Stimulated activated naive B cell treated with anti-CD40 and anti-IgM and Interleukin-4, amounts not matched to agents 10 μg/mL and 1 μg/mL and 100 μg/mL, for 72 hours (primary cell): ENCODE measurements around the gene LYZL1.
"Not testable (repeated sequence)": the region's sequence is repeated elsewhere in the genome, so short reads cannot be mapped to it uniquely, and the experiment has no call there.

ENCODE experiments used
- ATAC-seq, 2 donors: fragments of 150-1000 bp; cut with Tn5 transposase; replicated peaks; 2 replicates each; pipeline ENCODE4 v1.10.0; 2021; ENCODE audit warnings: moderate library complexity in 1 of 2
- DNase-seq: peaks from one replicate; pipeline ENCODE4 v3.0.0; 2021
- H3K27ac Mint-ChIP-seq: one replicate; pipeline ENCODE4 v1.8.0; 2022; ENCODE audit warnings: mild to moderate bottlenecking, mixed read lengths
- H3K27me3 Mint-ChIP-seq, 2 donors: one replicate each; pipeline ENCODE4 v1.8.0; 2022; ENCODE audit warnings: mixed read lengths in 2 of 2
- H3K36me3 Mint-ChIP-seq, 2 donors: one replicate each; pipeline ENCODE4 v1.8.0; 2022; ENCODE audit warnings: mixed read lengths in 2 of 2, mild to moderate bottlenecking in 1 of 2
- H3K4me1 Mint-ChIP-seq, 2 donors: one replicate each; pipeline ENCODE4 v1.8.0; 2022; ENCODE audit warnings: mixed read lengths in 2 of 2, mild to moderate bottlenecking in 1 of 2
- H3K4me3 Mint-ChIP-seq, 2 donors: one replicate each; pipeline ENCODE4 v1.8.0; 2022; ENCODE audit warnings: mild to moderate bottlenecking in 2 of 2, mixed read lengths in 2 of 2, moderate library complexity in 1 of 2
- H3K9me3 Mint-ChIP-seq, 2 donors: one replicate each; pipeline ENCODE4 v1.8.0; 2022; ENCODE audit warnings: mixed read lengths in 2 of 2, mild to moderate bottlenecking in 1 of 2

Gene LYZL1

GRCh38 chr10:29304995-29305335 is 16.1 kb downstream of the LYZL1 start:
- ATAC-seq, result no peak
- H3K27ac Mint-ChIP-seq, result no peak overlapping the region
- H3K9me3 Mint-ChIP-seq, result peaks cover 15% of the 10 kb centered on the region in 2 donors
- no peak for DNase-seq
- peaks cover 15 to 47% of the 10 kb centered on the region in 2 donors for H3K27me3 Mint-ChIP-seq
- no peak overlapping the region for H3K4me3 Mint-ChIP-seq
- peaks cover 2 to 9% of the 10 kb centered on the region in 2 donors for H3K36me3 Mint-ChIP-seq
- no peaks in the 10 kb centered on the region for H3K4me1 Mint-ChIP-seq

- Mint-ChIP-seq H3K4me1 (no peaks in the 10 kb centered on the region), H3K9me3 (peaks cover 6 to 7% of the 10 kb centered on the region in 2 donors), H3K4me3 (no peak overlapping the region), H3K36me3 (peaks cover 0 to 3% of the 10 kb centered on the region in 2 donors), H3K27ac (no peak overlapping the region), H3K27me3 (peaks cover 15 to 39% of the 10 kb centered on the region in 2 donors)
- no peak for DNase-seq
- ATAC-seq, result no peak
These were observed 17.8 kb downstream of the LYZL1 start for GRCh38 chr10:29306688-29307087.

DNA sequence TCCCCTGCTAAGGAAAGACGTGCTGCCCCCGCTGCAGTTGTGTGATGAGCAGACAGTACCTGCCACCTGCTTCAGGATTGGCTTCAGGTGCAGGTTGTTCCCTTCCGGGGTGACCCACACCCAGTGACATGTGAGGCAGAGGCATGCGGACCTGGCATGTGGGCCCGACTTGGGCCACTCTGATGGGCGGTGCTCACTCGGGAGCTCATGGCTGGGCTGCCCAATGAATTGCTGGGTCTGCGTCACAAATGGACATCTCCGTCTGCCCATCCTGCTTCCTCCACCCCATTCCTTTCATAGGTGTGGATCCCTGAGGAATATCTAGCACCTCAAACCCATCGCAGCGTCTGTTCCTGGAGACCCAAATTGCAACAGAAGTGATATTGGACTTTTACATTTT is 19.3 kb downstream of the LYZL1 start:
- not testable (repeated sequence) for H3K36me3 Mint-ChIP-seq, H3K9me3 Mint-ChIP-seq, H3K4me1 Mint-ChIP-seq, DNase-seq, ATAC-seq, H3K4me3 Mint-ChIP-seq, H3K27ac Mint-ChIP-seq
- H3K27me3 Mint-ChIP-seq, result peaks cover 13 to 26% of the 10 kb centered on the region in 2 donors

- no peak for ATAC-seq
These were observed 20.6 kb downstream of the LYZL1 start for GRCh38 chr10:29309465-29309864.

DNA sequence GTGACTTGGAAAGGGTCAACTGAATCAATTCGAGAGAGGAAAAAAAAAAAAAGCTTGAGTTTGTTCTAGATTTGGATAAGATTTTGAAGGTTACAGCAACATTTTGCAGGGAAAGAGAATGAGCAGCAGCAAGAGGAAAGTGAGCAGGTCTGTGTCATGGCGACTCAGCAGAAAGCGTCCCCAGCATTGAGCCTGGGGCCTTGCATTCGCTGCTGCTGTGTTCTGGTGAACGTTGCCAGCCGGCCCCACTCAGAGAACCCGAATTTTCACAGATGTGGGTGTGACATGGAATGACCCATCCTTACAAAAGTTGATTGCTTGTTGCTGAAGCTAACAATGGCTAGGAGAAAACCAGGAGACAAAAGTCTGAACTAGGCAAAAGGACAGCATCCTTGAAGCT is 21.6 kb downstream of the LYZL1 start:
- not testable (repeated sequence) for H3K27me3 Mint-ChIP-seq, ATAC-seq, H3K27ac Mint-ChIP-seq, H3K4me3 Mint-ChIP-seq, H3K9me3 Mint-ChIP-seq, H3K36me3 Mint-ChIP-seq, DNase-seq, H3K4me1 Mint-ChIP-seq

More at GRCh38 chr10:29309465-29309864, 20.6 kb downstream of the LYZL1 start:
- Mint-ChIP-seq H3K36me3 (no peaks in the 10 kb centered on the region), H3K27me3 (peaks cover 13 to 14% of the 10 kb centered on the region in 2 donors), H3K4me1 (no peaks in the 10 kb centered on the region), H3K27ac (no peak overlapping the region), H3K9me3 (peaks cover 3 to 4% of the 10 kb centered on the region in 2 donors), H3K4me3 (no peak overlapping the region)
- no peak for DNase-seq

DNA sequence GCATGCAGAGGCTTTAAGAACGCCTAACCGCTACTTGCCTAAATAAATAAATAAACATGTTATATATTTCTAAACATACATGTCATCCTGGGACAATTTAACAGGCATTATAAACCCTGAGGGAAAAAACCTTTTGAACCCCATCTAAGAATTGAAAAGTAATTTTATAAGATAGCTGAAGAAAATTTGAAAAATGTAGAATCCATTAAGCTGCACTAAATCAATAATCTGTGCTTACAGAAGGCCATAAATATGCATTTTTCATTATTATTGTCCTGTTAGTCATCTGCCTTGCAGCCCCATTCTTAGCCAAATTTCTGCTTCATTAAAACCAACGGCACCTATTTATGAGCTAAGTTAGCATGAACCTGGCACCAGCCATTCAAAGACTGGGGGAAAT is 24.2 kb downstream of the LYZL1 start:
- H3K27me3 Mint-ChIP-seq, result peaks cover 11 to 13% of the 10 kb centered on the region in 2 donors
- no peaks in the 10 kb centered on the region for H3K36me3 Mint-ChIP-seq
- peaks cover 3 to 4% of the 10 kb centered on the region in 2 donors for H3K9me3 Mint-ChIP-seq
- ATAC-seq, result no peak
- H3K4me1 Mint-ChIP-seq, result peaks cover 0 to under 1% of the 10 kb centered on the region in 2 donors
- H3K27ac Mint-ChIP-seq, result no peak overlapping the region
- no peak overlapping the region for H3K4me3 Mint-ChIP-seq
- no peak for DNase-seq

- peaks cover 19 to 27% of the 10 kb centered on the region in 2 donors for H3K27me3 Mint-ChIP-seq
- ATAC-seq (no peak), DNase-seq (no peak)
- H3K36me3 Mint-ChIP-seq, result no peaks in the 10 kb centered on the region
- H3K27ac Mint-ChIP-seq, result no peak overlapping the region
- peaks cover 3 to 4% of the 10 kb centered on the region in 2 donors for H3K9me3 Mint-ChIP-seq
- H3K4me3 Mint-ChIP-seq, result no peak overlapping the region
- H3K4me1 Mint-ChIP-seq, result peaks cover 0 to 4% of the 10 kb centered on the region in 2 donors
These were observed 25.9 kb downstream of the LYZL1 start for GRCh38 chr10:29314726-29315125.

DNA sequence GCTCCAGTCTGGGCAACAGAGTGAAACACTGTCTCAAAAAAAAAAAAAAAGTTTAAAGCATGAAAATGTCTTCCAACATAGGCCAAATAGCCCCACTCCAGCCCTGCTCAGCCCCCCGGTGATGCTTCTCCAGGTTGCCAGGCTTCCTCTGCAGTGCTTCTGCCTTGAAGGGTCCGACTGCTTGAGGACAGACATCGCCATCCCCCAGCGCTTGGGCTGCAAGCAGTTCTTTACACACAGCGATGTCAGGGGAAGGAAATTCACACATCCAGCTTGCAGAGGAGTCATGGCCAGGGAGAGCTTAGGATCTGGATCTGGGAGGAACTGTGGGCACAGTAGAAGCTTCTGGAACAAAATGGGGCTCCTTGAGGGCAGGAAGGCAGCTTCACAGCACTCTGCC is 26.9 kb downstream of the LYZL1 start:
- no peak overlapping the region for H3K4me3 Mint-ChIP-seq
- no peak overlapping the region for H3K27ac Mint-ChIP-seq
- H3K36me3 Mint-ChIP-seq, result no peaks in the 10 kb centered on the region
- H3K4me1 Mint-ChIP-seq, result peaks cover 0 to 4% of the 10 kb centered on the region in 2 donors
- DNase-seq (no peak), ATAC-seq (no peak)
- H3K9me3 Mint-ChIP-seq, result peaks cover 3 to 4% of the 10 kb centered on the region in 2 donors
- H3K27me3 Mint-ChIP-seq, result peaks cover 19 to 30% of the 10 kb centered on the region in 2 donors

DNA sequence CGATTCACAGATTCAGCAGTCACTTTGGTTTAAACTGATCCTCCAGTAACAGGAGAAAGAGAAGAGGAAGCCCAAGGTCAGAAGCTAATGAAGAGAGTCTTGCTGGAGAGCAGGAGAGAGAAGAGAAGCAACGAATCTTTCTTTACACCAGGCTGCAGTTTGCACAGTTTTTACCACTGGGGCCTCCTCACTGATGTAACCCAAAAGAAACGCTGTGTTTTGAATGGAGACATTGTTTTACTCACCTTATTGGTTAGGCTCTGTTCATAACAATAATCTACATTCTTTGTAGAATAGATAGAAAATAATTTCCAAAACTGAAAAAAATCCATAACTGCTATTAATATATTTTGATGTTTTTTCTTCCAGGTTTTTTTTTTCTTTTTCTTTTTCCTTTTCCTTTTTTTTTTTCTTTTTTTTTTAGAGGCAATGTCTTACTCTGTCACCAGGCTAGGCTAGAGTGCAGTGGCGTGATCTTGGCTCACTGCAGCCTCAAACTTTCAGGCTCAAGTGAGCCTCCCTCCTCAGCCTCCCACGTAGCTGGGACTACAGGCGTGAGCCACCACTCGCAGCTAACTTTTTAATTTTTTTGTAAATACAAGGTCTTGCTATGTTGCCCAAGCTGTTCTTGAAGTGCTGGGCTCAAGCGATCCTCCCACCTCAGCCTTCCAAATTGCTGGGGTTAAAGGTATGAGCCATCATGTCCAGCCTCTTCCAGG is 27.6 kb downstream of the LYZL1 start:
- Mint-ChIP-seq H3K36me3 (no peaks in the 10 kb centered on the region), H3K27ac (no peak overlapping the region), H3K4me1 (peaks cover 0 to 4% of the 10 kb centered on the region in 2 donors), H3K27me3 (peaks cover 19 to 30% of the 10 kb centered on the region in 2 donors), H3K4me3 (no peak overlapping the region), H3K9me3 (peaks cover 3 to 4% of the 10 kb centered on the region in 2 donors)
- ATAC-seq (no peak), DNase-seq (no peak)

DNA sequence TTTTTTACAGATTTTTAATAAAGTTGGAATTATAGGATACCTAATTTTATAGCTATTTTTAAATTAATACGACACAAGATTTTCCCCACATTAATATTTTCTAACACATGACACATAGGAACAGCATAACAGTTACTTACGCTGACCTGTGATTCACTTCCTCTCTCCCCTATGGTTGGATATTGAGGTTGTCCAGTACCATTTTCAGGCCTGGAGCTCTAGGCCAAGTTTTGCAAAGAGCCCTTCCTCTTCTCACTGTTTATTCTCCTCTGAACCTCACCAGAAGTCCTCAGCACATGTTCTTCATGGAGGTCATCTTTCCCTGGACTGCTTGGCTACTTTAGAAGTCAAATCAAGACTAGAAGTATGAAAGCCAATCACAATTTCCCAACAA is 28.2 kb downstream of the LYZL1 start:
- Mint-ChIP-seq H3K36me3 (no peaks in the 10 kb centered on the region), H3K4me1 (peaks cover 0 to 4% of the 10 kb centered on the region in 2 donors), H3K27ac (no peak overlapping the region), H3K9me3 (peaks cover 3 to 4% of the 10 kb centered on the region in 2 donors), H3K4me3 (no peak overlapping the region), H3K27me3 (peaks cover 22 to 30% of the 10 kb centered on the region in 2 donors)
- DNase-seq (no peak), ATAC-seq (no peak)

DNA sequence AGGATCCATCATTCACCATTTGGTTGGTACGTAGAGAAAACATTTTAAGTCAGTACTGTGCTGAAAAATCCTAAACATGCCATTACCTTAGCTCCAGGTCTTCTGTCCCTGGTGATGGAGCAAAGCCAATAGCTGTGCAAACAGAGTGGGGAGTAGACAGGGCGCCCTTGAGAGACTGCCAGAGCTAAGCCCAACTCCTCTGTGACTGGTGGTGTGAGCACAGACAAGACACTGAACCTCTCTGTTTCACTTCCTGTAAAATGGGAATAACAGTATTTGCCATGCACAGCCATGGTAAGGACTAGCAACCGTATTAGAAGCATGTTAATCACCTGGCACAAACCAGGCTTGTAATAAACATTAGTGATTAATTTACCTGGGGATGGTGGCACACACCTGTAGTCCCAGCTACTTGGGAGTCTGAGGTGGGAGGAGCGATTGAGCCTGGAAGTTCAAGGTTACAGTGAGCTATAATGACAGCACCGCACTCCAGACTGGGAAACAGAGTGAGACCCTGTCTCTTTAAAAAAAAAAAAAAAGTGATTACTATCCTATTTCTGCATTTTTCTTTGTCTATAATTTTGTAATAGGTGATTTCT is 28.7 kb downstream of the LYZL1 start:
- peaks cover 22 to 30% of the 10 kb centered on the region in 2 donors for H3K27me3 Mint-ChIP-seq
- no peak overlapping the region for H3K4me3 Mint-ChIP-seq
- DNase-seq (no peak), ATAC-seq (peak in 1 of 2 donors; percentile 31)
- H3K4me1 Mint-ChIP-seq, result peaks cover 0 to 4% of the 10 kb centered on the region in 2 donors
- no peak overlapping the region for H3K27ac Mint-ChIP-seq
- no peaks in the 10 kb centered on the region for H3K36me3 Mint-ChIP-seq
- H3K9me3 Mint-ChIP-seq, result peaks cover 3 to 4% of the 10 kb centered on the region in 2 donors

GRCh38 chr10:29318141-29319071 is 29.5 kb downstream of the LYZL1 start:
- DNase-seq, H3K9me3 Mint-ChIP-seq, H3K4me3 Mint-ChIP-seq: not testable (repeated sequence)

DNA sequence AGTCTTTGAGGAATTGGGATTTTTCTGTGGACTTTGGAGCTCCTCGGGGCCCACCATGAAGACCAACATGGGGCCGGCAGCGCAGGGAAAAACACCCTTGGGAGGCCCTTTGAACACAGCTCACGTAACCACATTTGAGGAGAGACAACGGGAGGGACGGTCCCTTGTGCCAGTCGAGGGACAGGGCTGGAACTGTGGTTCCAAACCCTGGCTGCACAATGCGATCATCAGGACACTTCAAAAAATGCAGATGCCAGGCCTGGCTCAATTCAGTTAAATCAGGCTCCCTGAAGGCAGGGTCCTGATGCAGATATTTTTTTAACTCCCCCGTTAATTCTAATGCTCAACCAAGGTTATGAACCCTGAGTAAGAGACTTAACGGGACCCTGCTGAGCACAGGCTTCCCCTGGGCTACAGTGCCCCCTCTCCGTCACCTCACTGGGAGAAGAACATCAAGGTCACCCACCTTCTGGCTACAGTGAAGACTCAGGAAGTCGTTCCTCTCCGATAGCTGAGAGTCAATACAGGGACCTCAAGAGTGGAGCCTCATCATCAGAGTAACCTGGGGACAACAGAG is 30.4 kb downstream of the LYZL1 start:
- Mint-ChIP-seq H3K27ac (no peak overlapping the region), H3K36me3 (no peaks in the 10 kb centered on the region), H3K9me3 (no peaks in the 10 kb centered on the region), H3K27me3 (peaks cover 17 to 30% of the 10 kb centered on the region in 2 donors), H3K4me3 (no peak overlapping the region), H3K4me1 (peaks cover 0 to 4% of the 10 kb centered on the region in 2 donors)
- no peak for DNase-seq
- ATAC-seq, result no peak

More at GRCh38 chr10:29318141-29319071, 29.5 kb downstream of the LYZL1 start:
- peaks cover 22 to 30% of the 10 kb centered on the region in 2 donors for H3K27me3 Mint-ChIP-seq
- peak; percentile 33 to 41 for ATAC-seq
- H3K27ac Mint-ChIP-seq, H3K36me3 Mint-ChIP-seq, H3K4me1 Mint-ChIP-seq: not testable (repeated sequence)

DNA sequence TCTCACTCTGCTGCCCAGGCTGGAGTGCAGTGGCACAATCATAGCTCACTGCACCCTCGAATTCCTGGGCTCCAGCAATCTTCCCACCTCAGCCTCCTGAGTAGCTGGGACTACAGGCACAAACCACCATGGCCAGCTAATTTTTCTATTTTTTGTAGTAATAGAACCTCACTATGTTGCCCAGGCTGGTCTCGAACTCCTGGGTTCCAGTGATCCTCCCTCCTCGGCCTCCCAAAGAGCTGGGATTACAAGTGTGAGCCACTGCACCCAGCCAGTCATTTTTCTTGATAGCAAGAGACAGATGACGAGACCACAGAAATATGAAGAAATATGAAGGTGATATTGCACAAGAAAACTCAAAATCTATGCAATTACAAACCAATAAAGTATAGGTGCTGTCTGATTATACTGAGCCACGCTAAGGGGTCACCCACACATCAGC is 31.8 kb downstream of the LYZL1 start:
- H3K4me3 Mint-ChIP-seq, DNase-seq, H3K27ac Mint-ChIP-seq: not testable (repeated sequence)

More for the DNA sequence above, 31.8 kb downstream of the LYZL1 start:
- H3K4me1 Mint-ChIP-seq, H3K9me3 Mint-ChIP-seq, ATAC-seq, H3K36me3 Mint-ChIP-seq: not testable (repeated sequence)
- H3K27me3 Mint-ChIP-seq, result peaks cover 17 to 30% of the 10 kb centered on the region in 2 donors
